ENCODE measurements around the gene RBM33.

DNA sequence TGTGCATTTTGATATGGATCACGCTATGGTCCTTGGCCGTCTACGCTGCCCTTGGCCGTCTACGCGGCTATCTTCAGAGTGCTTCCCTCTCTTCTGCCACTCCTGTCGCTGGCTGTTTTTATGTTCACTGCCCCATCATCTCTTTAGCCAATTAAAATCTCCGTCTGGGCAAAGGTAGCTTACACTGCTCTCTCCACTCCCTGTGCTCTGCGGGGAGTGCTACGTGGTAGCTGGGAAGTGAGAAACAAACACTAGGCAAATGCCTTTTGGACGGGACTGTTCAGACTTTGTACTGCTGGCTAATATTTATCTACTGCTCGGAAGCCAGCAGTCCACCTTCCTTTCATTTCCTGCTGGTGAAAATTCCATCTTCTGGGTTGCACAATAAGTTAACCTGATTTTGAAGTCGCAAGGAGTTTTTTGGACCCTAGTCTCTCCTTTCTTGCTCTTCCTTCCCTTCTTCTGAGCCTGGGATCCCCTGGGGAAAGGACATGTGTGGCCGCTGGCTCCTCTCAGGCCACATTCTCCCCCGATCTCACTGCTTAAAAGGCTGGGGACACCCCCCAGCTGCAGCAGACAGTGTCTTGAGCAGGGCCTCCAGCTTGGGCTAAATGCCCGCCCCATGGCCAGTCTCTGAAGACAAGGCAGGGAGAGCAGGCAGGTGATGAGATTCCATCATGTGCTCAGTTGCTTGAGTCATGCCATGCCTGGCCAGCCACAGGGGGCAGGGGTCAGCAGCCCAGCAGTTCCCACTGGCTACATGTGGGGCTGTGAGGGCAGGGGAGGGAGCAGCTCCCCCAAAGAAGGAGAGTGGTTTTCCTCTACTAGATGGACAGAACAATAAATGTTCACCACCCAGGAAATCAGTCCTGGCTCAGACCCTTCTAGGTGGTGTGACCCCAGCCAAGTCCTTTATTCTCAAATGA is 25.5 kb upstream of the RBM33 start:
- peak; percentile 13 for TF ChIP-seq POLR2A (IDR thresholded peaks at IDR 0.05)
- TF ChIP-seq, protein P1, sequence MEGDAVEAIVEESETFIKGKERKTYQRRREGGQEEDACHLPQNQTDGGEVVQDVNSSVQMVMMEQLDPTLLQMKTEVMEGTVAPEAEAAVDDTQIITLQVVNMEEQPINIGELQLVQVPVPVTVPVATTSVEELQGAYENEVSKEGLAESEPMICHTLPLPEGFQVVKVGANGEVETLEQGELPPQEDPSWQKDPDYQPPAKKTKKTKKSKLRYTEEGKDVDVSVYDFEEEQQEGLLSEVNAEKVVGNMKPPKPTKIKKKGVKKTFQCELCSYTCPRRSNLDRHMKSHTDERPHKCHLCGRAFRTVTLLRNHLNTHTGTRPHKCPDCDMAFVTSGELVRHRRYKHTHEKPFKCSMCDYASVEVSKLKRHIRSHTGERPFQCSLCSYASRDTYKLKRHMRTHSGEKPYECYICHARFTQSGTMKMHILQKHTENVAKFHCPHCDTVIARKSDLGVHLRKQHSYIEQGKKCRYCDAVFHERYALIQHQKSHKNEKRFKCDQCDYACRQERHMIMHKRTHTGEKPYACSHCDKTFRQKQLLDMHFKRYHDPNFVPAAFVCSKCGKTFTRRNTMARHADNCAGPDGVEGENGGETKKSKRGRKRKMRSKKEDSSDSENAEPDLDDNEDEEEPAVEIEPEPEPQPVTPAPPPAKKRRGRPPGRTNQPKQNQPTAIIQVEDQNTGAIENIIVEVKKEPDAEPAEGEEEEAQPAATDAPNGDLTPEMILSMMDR (IDR thresholded peaks at IDR 0.05), result no peak
